Endothelial cell (in vitro differentiated cells): ENCODE results near the gene RSRP1. TPM values are rescaled to one million over a fixed set of nuclear protein-coding genes. Genes with fewer than 3 reads are reported as not detected.

Experiments used
- DNase-seq: peaks from one replicate; pipeline ENCODE4 v3.0.0; 2021; ENCODE audit warnings: low spot score
- H3K27ac Mint-ChIP-seq: one replicate; pipeline ENCODE4 v1.8.0; 2021; ENCODE audit warnings: mixed read lengths, inconsistent platforms; ENCODE audit not compliant: unreplicated experiment
- H3K27me3 Mint-ChIP-seq: one replicate; pipeline ENCODE4 v1.8.0; 2021; ENCODE audit warnings: mild to moderate bottlenecking, moderate library complexity, mixed read lengths, inconsistent platforms; ENCODE audit not compliant: unreplicated experiment
- H3K36me3 Mint-ChIP-seq: one replicate; pipeline ENCODE4 v1.8.0; 2021; ENCODE audit warnings: mild to moderate bottlenecking, low read depth, mixed read lengths, inconsistent platforms; ENCODE audit not compliant: unreplicated experiment
- H3K4me1 Mint-ChIP-seq: one replicate; pipeline ENCODE4 v1.8.0; 2021; ENCODE audit warnings: mild to moderate bottlenecking, mixed read lengths, inconsistent platforms; ENCODE audit not compliant: unreplicated experiment
- H3K4me3 Mint-ChIP-seq: one replicate; pipeline ENCODE4 v1.8.0; 2021; ENCODE audit warnings: mild to moderate bottlenecking, mixed read lengths, inconsistent platforms; ENCODE audit not compliant: unreplicated experiment
- H3K9me3 Mint-ChIP-seq: one replicate; pipeline ENCODE4 v1.8.0; 2021; ENCODE audit warnings: mixed read lengths, inconsistent platforms; ENCODE audit not compliant: unreplicated experiment
- total RNA-seq: library from RNA; stranded (reverse); fragmentation: NEBNext Ultra II Directional; extraction: Animal tissue kit (Norgen Biotek cat#: 25700); gene quantifications from one replicate; pipeline ENCODE4 v1.2.1, GENCODE V29; 2021; ENCODE audit not compliant: unreplicated experiment
- TF ChIP-seq, protein P1 (sequence below): fragments of 200-600 bp; sonication (generic); IDR thresholded peaks from one replicate; pipeline ENCODE4 v1.5.0; 2021; ENCODE audit warnings: antibody characterized with exemption; ENCODE audit not compliant: unreplicated experiment

Gene RSRP1
- total RNA-seq, 1 donor from 2014 or later = 119 TPM

DNA sequence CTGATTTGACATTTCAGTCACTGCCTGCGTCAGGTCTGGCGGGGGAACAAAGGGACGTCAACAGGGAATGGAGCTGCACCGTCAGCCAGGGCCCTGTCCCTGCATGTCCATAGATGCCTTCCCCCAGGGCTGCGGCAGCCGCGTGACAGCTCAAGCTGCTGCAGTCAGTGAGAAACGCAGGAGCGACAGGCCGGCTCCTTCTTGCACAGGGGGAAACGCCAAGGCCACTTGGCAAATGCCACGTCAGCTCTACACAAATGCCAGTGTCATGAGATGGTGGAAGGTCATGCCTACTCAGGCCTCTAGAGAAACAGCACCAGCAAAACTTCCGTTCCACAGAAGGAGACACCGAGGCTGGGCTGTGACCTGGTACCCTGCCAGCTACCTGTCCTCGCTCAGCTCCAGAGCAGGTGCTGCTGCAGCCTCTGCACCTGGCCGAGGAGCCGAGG lies 52.7 kb downstream of the RSRP1 start:
- no peak overlapping the region for H3K27ac Mint-ChIP-seq
- TF ChIP-seq, protein P1, sequence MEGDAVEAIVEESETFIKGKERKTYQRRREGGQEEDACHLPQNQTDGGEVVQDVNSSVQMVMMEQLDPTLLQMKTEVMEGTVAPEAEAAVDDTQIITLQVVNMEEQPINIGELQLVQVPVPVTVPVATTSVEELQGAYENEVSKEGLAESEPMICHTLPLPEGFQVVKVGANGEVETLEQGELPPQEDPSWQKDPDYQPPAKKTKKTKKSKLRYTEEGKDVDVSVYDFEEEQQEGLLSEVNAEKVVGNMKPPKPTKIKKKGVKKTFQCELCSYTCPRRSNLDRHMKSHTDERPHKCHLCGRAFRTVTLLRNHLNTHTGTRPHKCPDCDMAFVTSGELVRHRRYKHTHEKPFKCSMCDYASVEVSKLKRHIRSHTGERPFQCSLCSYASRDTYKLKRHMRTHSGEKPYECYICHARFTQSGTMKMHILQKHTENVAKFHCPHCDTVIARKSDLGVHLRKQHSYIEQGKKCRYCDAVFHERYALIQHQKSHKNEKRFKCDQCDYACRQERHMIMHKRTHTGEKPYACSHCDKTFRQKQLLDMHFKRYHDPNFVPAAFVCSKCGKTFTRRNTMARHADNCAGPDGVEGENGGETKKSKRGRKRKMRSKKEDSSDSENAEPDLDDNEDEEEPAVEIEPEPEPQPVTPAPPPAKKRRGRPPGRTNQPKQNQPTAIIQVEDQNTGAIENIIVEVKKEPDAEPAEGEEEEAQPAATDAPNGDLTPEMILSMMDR = no peak
- H3K27me3 Mint-ChIP-seq = peaks cover 6% of the 10 kb centered on the region
- no peak overlapping the region for H3K4me3 Mint-ChIP-seq
- H3K9me3 Mint-ChIP-seq = no peaks in the 10 kb centered on the region
- peaks cover 8% of the 10 kb centered on the region for H3K4me1 Mint-ChIP-seq
- H3K36me3 Mint-ChIP-seq = no peaks in the 10 kb centered on the region
- DNase-seq = no peak

DNA sequence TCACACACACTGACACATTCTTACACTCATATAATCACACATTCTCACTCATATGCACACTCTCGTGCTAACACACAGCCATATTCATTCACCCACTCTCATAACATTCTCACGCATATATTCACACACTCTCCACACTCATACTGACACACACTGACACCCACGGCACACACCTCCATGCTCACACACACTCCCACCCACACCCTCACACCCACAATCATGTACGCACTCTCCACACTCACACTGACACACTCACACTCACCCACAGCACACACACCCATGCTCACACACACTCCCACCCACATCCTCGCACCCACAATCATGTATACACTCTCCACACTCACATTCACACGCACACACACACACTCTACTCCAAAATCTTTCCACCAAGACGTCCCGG lies 53.2 kb downstream of the RSRP1 start:
- no peak overlapping the region for H3K27ac Mint-ChIP-seq

DNA sequence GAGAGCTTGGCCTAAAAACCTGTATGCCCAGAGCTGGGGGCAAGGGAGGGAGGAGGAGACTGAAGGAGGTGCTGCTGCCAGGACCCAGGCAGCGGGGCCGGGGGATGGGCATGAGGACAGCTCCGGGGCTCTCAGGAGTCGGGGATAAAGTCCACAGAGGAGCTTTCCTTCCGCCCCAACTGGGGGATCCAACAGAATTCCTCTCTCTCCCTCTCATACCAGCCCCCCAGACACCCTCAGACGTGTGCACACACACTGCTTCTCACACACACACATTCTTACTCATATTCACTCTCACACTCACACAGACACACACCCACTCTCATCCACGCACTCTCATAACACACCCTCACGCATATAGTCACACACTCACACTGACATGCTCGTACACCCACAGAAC lies 54.0 kb downstream of the RSRP1 start:
- H3K4me1 Mint-ChIP-seq = peaks cover 4% of the 10 kb centered on the region

More for the DNA sequence above, 53.2 kb downstream of the RSRP1 start:
- Mint-ChIP-seq H3K9me3 (no peaks in the 10 kb centered on the region), H3K27me3 (peaks cover 6% of the 10 kb centered on the region), H3K36me3 (no peaks in the 10 kb centered on the region), H3K4me1 (peaks cover 8% of the 10 kb centered on the region), H3K4me3 (no peak overlapping the region)
- TF ChIP-seq, protein P1 = no peak
- no peak for DNase-seq

More for the DNA sequence above, 54.0 kb downstream of the RSRP1 start:
- TF ChIP-seq, protein P1 = no peak
- no peak overlapping the region for H3K4me3 Mint-ChIP-seq
- H3K9me3 Mint-ChIP-seq = no peaks in the 10 kb centered on the region
- no peak for DNase-seq
- no peaks in the 10 kb centered on the region for H3K36me3 Mint-ChIP-seq
- H3K27me3 Mint-ChIP-seq = peaks cover 6% of the 10 kb centered on the region
- no peak overlapping the region for H3K27ac Mint-ChIP-seq

Other genes with a start within 250 kb of the RSRP1 start
- 34.9 TPM for gene SYF2, start 15.0 kb downstream of the RSRP1 start, total RNA-seq
- 0.38 TPM for gene RHD, start 25.1 kb upstream of the RSRP1 start, total RNA-seq
- 108 TPM for gene TMEM50A, start 90.9 kb upstream of the RSRP1 start, total RNA-seq
- 2.4 TPM for gene RHCE, start 173.4 kb upstream of the RSRP1 start, total RNA-seq
- 35.9 TPM for gene MACO1, start 183.4 kb upstream of the RSRP1 start, total RNA-seq